Ishikawa (cell line): Measurements from ENCODE around the gene LRRC32.

Source experiments
- CEBPB ChIP-seq: IDR thresholded peaks from 2 replicates; pipeline ENCODE4 v1.6.1; 2012
- CREB1 ChIP-seq: IDR thresholded peaks from 2 replicates; pipeline ENCODE4 v1.6.1; 2012; ENCODE audit warnings: low read depth
- EGR1 ChIP-seq: IDR thresholded peaks from 2 replicates; pipeline ENCODE4 v1.6.1; 2012
- EP300 ChIP-seq: IDR thresholded peaks from 2 replicates; pipeline ENCODE4 v1.6.1; 2012; ENCODE audit warnings: borderline replicate concordance
- FOXM1 ChIP-seq: IDR thresholded peaks from 2 replicates; pipeline ENCODE4 v1.6.1; 2012; ENCODE audit warnings: low read depth, borderline replicate concordance
- NFIC ChIP-seq: IDR thresholded peaks from 2 replicates; pipeline ENCODE4 v1.6.1; 2012
- RAD21 ChIP-seq: IDR thresholded peaks from 2 replicates; pipeline ENCODE4 v1.6.1; 2012; ENCODE audit warnings: low read depth
- TAF1 ChIP-seq: IDR thresholded peaks from 2 replicates; pipeline ENCODE4 v1.6.1; 2012; ENCODE audit warnings: low read depth, mild to moderate bottlenecking
- TCF12 ChIP-seq: IDR thresholded peaks from 2 replicates; pipeline ENCODE4 v1.6.1; 2012; ENCODE audit warnings: low read depth
- TEAD4 ChIP-seq: IDR thresholded peaks from 2 replicates; pipeline ENCODE4 v1.6.1; 2012
- YY1 ChIP-seq: IDR thresholded peaks from 2 replicates; pipeline ENCODE4 v1.6.1; 2012; ENCODE audit warnings: low read depth
- ZBTB7A ChIP-seq: IDR thresholded peaks from 2 replicates; pipeline ENCODE4 v1.6.1; 2012; ENCODE audit warnings: low read depth
- TF ChIP-seq, protein P1 (sequence below): IDR thresholded peaks from 2 replicates; pipeline ENCODE4 v1.6.1; 2012
- TF ChIP-seq, protein P2 (sequence below): IDR thresholded peaks from 2 replicates; pipeline ENCODE4 v1.6.1; 2012
- TF ChIP-seq, protein P3 (sequence below): IDR thresholded peaks from 2 replicates; pipeline ENCODE4 v1.6.1; 2012; ENCODE audit warnings: low read depth, mild to moderate bottlenecking

LRRC32 gene

DNA sequence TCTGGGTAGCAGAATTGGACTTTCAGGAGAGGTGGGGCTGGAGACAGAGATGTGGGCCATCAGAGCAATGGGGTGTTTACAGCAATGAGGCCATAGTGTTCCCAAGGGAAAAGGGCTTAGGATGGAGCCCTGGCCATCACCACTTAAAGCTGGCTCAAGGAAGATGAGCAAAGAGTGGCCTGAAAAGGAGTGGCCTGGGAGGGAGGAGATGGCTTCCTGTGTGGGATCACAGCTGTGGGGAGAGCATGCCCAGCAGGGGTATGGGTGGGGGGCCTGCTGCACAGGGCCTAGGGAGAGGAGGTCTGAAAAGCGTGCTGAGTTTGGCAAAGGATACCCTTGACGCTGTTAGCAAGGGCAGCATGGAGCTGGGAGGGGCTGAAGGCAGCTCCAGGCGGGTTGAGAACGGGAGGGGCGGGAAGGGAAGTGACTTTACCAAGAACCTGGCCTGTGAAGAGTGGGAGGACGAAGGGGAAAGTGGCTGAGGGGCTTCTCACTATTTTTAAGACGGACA, 13.9 kb downstream of the LRRC32 start:
- TF ChIP-seq RAD21 = no peak
- TF ChIP-seq EGR1 = no peak
- TF ChIP-seq YY1 = no peak
- TF ChIP-seq TCF12 = no peak

DNA sequence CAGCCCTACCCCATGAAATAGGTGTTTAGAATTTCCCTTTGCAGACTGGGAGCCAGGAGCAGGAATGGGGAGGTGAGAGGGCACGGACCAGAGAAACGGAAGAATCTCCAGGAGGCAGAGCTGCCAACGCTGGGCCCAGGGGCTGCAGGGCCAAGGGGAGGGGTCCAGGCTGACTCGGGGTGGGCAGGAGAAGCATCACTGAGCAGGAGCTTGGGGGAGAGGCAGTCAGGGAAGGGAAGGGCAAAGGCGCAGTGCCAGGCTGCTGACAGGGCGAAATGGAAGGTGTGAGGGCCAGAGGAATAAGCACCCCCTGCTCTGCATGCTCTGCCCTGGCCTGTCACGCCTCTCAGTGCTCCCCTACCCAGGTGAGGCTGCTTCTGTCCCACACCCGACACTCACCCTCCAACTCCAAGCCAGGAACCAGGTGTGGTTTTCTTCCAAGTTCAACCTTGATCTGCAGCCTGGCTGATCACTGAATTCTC, 14.5 kb downstream of the LRRC32 start:
- TF ChIP-seq RAD21 = no peak
- no peak for TF ChIP-seq FOXM1
- no peak for TF ChIP-seq YY1
- TF ChIP-seq NFIC = no peak
- TF ChIP-seq, protein P1, sequence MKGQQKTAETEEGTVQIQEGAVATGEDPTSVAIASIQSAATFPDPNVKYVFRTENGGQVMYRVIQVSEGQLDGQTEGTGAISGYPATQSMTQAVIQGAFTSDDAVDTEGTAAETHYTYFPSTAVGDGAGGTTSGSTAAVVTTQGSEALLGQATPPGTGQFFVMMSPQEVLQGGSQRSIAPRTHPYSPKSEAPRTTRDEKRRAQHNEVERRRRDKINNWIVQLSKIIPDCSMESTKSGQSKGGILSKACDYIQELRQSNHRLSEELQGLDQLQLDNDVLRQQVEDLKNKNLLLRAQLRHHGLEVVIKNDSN = no peak
- no peak for TF ChIP-seq EP300
- TF ChIP-seq, protein P2, sequence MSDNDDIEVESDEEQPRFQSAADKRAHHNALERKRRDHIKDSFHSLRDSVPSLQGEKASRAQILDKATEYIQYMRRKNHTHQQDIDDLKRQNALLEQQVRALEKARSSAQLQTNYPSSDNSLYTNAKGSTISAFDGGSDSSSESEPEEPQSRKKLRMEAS = no peak
- TF ChIP-seq TEAD4 = no peak
- no peak for TF ChIP-seq CREB1
- TF ChIP-seq ZBTB7A = no peak
- TF ChIP-seq TCF12 = no peak
- TF ChIP-seq, protein P3, sequence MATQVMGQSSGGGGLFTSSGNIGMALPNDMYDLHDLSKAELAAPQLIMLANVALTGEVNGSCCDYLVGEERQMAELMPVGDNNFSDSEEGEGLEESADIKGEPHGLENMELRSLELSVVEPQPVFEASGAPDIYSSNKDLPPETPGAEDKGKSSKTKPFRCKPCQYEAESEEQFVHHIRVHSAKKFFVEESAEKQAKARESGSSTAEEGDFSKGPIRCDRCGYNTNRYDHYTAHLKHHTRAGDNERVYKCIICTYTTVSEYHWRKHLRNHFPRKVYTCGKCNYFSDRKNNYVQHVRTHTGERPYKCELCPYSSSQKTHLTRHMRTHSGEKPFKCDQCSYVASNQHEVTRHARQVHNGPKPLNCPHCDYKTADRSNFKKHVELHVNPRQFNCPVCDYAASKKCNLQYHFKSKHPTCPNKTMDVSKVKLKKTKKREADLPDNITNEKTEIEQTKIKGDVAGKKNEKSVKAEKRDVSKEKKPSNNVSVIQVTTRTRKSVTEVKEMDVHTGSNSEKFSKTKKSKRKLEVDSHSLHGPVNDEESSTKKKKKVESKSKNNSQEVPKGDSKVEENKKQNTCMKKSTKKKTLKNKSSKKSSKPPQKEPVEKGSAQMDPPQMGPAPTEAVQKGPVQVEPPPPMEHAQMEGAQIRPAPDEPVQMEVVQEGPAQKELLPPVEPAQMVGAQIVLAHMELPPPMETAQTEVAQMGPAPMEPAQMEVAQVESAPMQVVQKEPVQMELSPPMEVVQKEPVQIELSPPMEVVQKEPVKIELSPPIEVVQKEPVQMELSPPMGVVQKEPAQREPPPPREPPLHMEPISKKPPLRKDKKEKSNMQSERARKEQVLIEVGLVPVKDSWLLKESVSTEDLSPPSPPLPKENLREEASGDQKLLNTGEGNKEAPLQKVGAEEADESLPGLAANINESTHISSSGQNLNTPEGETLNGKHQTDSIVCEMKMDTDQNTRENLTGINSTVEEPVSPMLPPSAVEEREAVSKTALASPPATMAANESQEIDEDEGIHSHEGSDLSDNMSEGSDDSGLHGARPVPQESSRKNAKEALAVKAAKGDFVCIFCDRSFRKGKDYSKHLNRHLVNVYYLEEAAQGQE = no peak
- TF ChIP-seq TAF1 = no peak
- no peak for TF ChIP-seq CEBPB
- no peak for TF ChIP-seq EGR1

DNA sequence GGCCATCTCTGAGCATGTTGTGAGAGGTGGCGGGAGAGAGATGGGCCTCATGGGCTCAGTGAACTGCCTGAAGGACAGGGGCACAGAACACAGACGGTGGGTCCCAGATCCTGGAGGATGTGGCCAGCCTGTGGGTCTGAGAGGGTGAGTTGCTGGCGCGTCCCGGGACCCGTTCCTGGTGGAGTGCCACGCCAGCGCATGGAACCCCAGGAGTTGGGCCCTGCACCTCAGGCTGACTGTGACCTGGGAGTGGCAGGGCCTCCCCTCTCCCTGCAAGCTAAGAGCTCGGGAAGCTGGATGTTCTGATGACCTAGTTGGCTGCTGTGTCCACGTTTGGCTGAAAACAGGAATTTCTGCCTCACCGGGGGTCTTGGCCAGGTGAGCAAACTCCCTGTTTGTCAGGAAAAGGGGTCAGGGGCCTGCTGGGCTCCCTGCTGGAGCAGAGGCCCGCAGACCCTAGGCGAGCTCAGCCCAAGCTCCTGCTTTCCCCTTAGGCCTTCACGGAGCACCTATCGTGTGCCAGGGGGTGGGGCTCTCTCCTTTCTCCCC, 15.0 kb downstream of the LRRC32 start:
- no peak for TF ChIP-seq NFIC
- TF ChIP-seq ZBTB7A = no peak
- TF ChIP-seq, protein P2 = no peak
- TF ChIP-seq TCF12 = no peak
- TF ChIP-seq FOXM1 = no peak
- TF ChIP-seq, protein P3 = no peak
- TF ChIP-seq TEAD4 = no peak
- TF ChIP-seq CREB1 = no peak
- TF ChIP-seq CEBPB = no peak
- TF ChIP-seq, protein P1 = no peak
- no peak for TF ChIP-seq YY1
- TF ChIP-seq EP300 = no peak
- no peak for TF ChIP-seq EGR1
- TF ChIP-seq TAF1 = no peak
- TF ChIP-seq RAD21 = no peak

DNA sequence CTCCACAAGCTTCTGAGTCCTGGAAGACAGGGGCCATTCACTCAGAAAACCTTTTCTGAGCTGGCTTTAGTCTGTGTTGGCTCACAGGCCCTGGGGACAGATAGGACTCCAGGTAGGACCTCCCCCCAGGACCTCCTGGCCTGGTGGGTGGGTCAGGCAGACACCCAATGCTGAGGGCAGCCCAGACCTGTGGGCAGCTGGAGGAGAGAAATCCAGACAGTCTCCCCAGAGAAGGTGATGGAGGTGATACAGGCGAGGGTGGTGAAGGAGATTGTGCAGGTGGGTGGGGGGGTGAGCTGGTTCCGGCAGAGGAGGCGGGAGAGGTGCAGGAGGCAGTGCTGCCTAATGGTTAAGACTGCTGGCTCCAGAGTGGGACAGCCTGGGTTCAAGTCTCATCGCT, 15.6 kb downstream of the LRRC32 start:
- TF ChIP-seq TCF12 (no peak), CREB1 (no peak), EGR1 (no peak), YY1 (no peak), EP300 (no peak), ZBTB7A (no peak), FOXM1 (no peak), TEAD4 (no peak), NFIC (no peak)
- TF ChIP-seq, protein P2 = no peak
- TF ChIP-seq, protein P1 = no peak

DNA sequence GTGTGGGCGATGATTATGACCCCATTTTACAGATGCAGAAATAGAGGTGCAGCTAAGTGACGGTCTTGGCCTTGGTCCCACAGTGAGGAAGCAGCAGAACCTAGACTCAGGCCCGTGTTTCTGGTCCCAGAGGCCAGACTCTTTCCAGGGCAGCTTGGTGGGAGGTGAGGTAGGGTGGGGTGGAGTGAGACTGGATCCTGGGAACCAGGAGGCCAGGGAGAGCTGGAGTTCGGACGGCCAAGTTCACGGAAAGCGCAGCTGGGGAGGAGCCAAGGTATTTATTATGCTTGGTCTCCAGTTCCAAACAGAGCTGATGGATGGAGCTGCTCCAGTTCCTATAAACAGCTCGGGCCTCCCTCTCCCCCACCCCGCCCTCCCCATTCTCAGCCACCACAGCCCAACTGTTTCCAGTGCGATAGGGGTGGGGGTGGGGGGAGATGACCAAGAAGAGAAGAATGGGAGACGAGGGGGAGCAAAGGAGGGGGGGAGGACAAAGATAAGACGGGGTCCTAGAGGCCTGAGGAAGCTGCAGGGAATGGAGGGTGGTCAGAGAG, 16.2 kb downstream of the LRRC32 start:
- no peak for TF ChIP-seq RAD21
- TF ChIP-seq, protein P1 = no peak
- no peak for TF ChIP-seq FOXM1
- no peak for TF ChIP-seq TEAD4
- no peak for TF ChIP-seq NFIC
- TF ChIP-seq, protein P2 = no peak
- TF ChIP-seq ZBTB7A = no peak
